NOMO-1 (cell line): Measurements from ENCODE around the gene RPGRIP1L.

Experiments used
- DNase-seq, 2 experiments: peaks; one replicate each; lab custom pipeline; 2025; ENCODE audit not compliant: unreplicated experiment in 2 of 2; lab: John Stamatoyannopoulos, UW

The RPGRIP1L gene

GRCh38 chr16:53559270-53559951, 144.2 kb downstream of the RPGRIP1L start:
- no peak for DNase-seq

GRCh38 chr16:53558710-53559109, 144.9 kb downstream of the RPGRIP1L start:
- DNase-seq: no peak

- DNase-seq: no peak
These were observed 147.1 kb downstream of the RPGRIP1L start for GRCh38 chr16:53556521-53556920.

- peak; percentile 70 to 86 for DNase-seq
These were observed 153.5 kb downstream of the RPGRIP1L start for GRCh38 chr16:53549970-53550690.
